GM21526 (cell line): ENCODE data around the gene OR7G3.

ENCODE experiments used
- ATAC-seq: cut with Tn5 transposase; IDR thresholded peaks from one replicate; pipeline ENCODE4 v1.9.1; 2021; ENCODE audit warnings: moderate library complexity; ENCODE audit not compliant: unreplicated experiment, low FRiP score

Gene OR7G3

GRCh38 chr19:9126900-9127405 lies at the start of gene OR7G3:
Gene OR7G3 (minus strand): TSS chr19:9126950. CDS start chr19:9126950, 0 bp downstream.
- ATAC-seq: no peak

- ATAC-seq: no peak
Observed at GRCh38 chr19:9175326-9175725, 48.6 kb upstream of the OR7G3 start.

GRCh38 chr19:9171393-9171991 lies 44.7 kb upstream of the OR7G3 start:
- ATAC-seq: no peak

- ATAC-seq: no peak
Observed at GRCh38 chr19:9166846-9167245, 40.1 kb upstream of the OR7G3 start.

- ATAC-seq: no peak
Observed at GRCh38 chr19:9165261-9165660, 38.5 kb upstream of the OR7G3 start.

- ATAC-seq: no peak
Observed at GRCh38 chr19:9161427-9161826, 34.7 kb upstream of the OR7G3 start.

GRCh38 chr19:9159891-9160290 lies 33.1 kb upstream of the OR7G3 start:
- ATAC-seq: no peak

GRCh38 chr19:9156304-9156703 lies 29.6 kb upstream of the OR7G3 start:
- ATAC-seq: no peak

GRCh38 chr19:9155591-9155990 lies 28.8 kb upstream of the OR7G3 start:
- ATAC-seq: no peak

GRCh38 chr19:9151367-9151766 lies 24.6 kb upstream of the OR7G3 start:
- no peak for ATAC-seq

- no peak for ATAC-seq
Observed at GRCh38 chr19:9150650-9151049, 23.9 kb upstream of the OR7G3 start.

GRCh38 chr19:9149997-9150396 lies 23.2 kb upstream of the OR7G3 start:
- no peak for ATAC-seq

GRCh38 chr19:9148697-9149096 lies 21.9 kb upstream of the OR7G3 start:
- no peak for ATAC-seq

GRCh38 chr19:9146882-9147281 lies 20.1 kb upstream of the OR7G3 start:
- no peak for ATAC-seq

- no peak for ATAC-seq
Observed at GRCh38 chr19:9144920-9145319, 18.2 kb upstream of the OR7G3 start.

GRCh38 chr19:9140159-9140874 lies 13.6 kb upstream of the OR7G3 start, which contains the start of gene ZNF317:
Gene ZNF317 (plus strand): TSS chr19:9140397. CDS start chr19:9156017, 15,620 bp downstream.
- ATAC-seq: peak; percentile 90

GRCh38 chr19:9139609-9140158 lies 12.9 kb upstream of the OR7G3 start:
- peak; percentile 24 for ATAC-seq

GRCh38 chr19:9132422-9132821 lies 5.7 kb upstream of the OR7G3 start:
- ATAC-seq: no peak

GRCh38 chr19:9130965-9131364 lies 4.2 kb upstream of the OR7G3 start:
- no peak for ATAC-seq

- ATAC-seq: no peak
Observed at GRCh38 chr19:9128171-9128570, 1.4 kb upstream of the OR7G3 start.

- ATAC-seq: no peak
Observed at GRCh38 chr19:9116547-9116946, 10.2 kb downstream of the OR7G3 start.
